HEK293 (cell line): ENCODE measurements around the gene ASIC3.
A peak's percentile ranks its signal among the peaks of the same experiment; 100 is the strongest.

ENCODE experiments used
- CTCF ChIA-PET: fragments of 350-600 bp; formaldehyde crosslinking; extraction: SDS; loops from one replicate; lab custom pipeline; 2021; ENCODE audit warnings: antibody characterized with exemption; lab: Yijun Ruan, JAX
- POLR2A ChIA-PET: fragments of 300-600 bp; formaldehyde crosslinking; extraction: SDS; loops from one replicate; lab custom pipeline; 2020; ENCODE audit warnings: antibody characterized with exemption, inconsistent platforms; lab: Yijun Ruan, JAX
- H3K27ac ChIP-seq: fragments of 200-500 bp; sonication (Bioruptor generic); 2 replicates; pipeline ENCODE4 v1.5.1; 2014; ENCODE audit warnings: low read depth, low read length, control low read depth, inconsistent platforms; ENCODE audit errors: extremely low read depth
- H3K36me3 ChIP-seq, 2 experiments: fragments of 200-500 bp in 1 of 2; sonication (Bioruptor generic) in 1 of 2; 1 replicate in 1 of 2; 2 replicates in 1 of 2; pipeline ENCODE4 v1.5.1; 2014 to 2017; ENCODE audit warnings: inconsistent platforms in 2 of 2, low read length in 2 of 2; ENCODE audit not compliant: control insufficient read depth in 2 of 2, insufficient read depth in 1 of 2
- H3K4me1 ChIP-seq: fragments of 200-500 bp; sonication (Bioruptor generic); 2 replicates; pipeline ENCODE4 v1.5.1; 2014; ENCODE audit warnings: mild to moderate bottlenecking, low read length, inconsistent platforms; ENCODE audit not compliant: control insufficient read depth, insufficient read depth
- H3K4me3 ChIP-seq: 2 replicates; pipeline ENCODE4 v1.5.1; 2011; ENCODE audit warnings: low read depth, mild to moderate bottlenecking, control low read depth, low read length, moderate library complexity
- H3K9me3 ChIP-seq: fragments of 200-500 bp; sonication (Bioruptor generic); 2 replicates; pipeline ENCODE4 v1.5.1; 2014; ENCODE audit warnings: low read depth, low read length, inconsistent platforms; ENCODE audit not compliant: control insufficient read depth, insufficient read depth
- SCRT2 ChIP-seq: fragments of 450-650 bp; formaldehyde crosslinking; IDR thresholded peaks from 2 replicates; pipeline ENCODE4 v1.5.1; 2016; ENCODE audit warnings: missing biosample characterization, missing genetic modification characterization
- ZBTB6 ChIP-seq: fragments of 450-650 bp; formaldehyde crosslinking; IDR thresholded peaks from 2 replicates; pipeline ENCODE4 v1.5.1; 2017; ENCODE audit warnings: missing biosample characterization, missing genetic modification characterization
- ZFHX2 ChIP-seq: fragments of 450-650 bp; formaldehyde crosslinking; conservative IDR thresholded peaks from 2 replicates; pipeline ENCODE4 v1.5.1; 2016; ENCODE audit warnings: missing biosample characterization, missing genetic modification characterization
- ZFP3 ChIP-seq: fragments of 450-650 bp; formaldehyde crosslinking; IDR thresholded peaks from 2 replicates; pipeline ENCODE4 v1.5.1; 2016; ENCODE audit warnings: low read depth, missing biosample characterization, missing genetic modification characterization
- ZIC2 ChIP-seq: fragments of 450-650 bp; formaldehyde crosslinking; IDR thresholded peaks from 2 replicates; pipeline ENCODE4 v1.5.1; 2016; ENCODE audit warnings: missing biosample characterization, missing genetic modification characterization
- ZNF274 ChIP-seq, 2 experiments: fragments of 200-500 bp in 1 of 2; fragments of 450-650 bp in 1 of 2; sonication (Bioruptor generic) in 1 of 2; formaldehyde crosslinking in 1 of 2; IDR thresholded peaks; 2 replicates each; pipeline versions ENCODE4 v1.5.1 to v1.6.1; 2014 to 2016; ENCODE audit warnings: borderline replicate concordance in 1 of 2, inconsistent platforms in 1 of 2, low read length in 1 of 2, missing biosample characterization in 1 of 2, missing genetic modification characterization in 1 of 2
- ZNF561 ChIP-seq: fragments of 450-650 bp; IDR thresholded peaks from 2 replicates; pipeline ENCODE4 v1.5.1; 2018; ENCODE audit warnings: missing biosample characterization, missing genetic modification characterization, borderline replicate concordance
- ZNF596 ChIP-seq: fragments of 450-650 bp; IDR thresholded peaks from 2 replicates; pipeline ENCODE4 v1.5.0; 2018; ENCODE audit warnings: missing biosample characterization, mild to moderate bottlenecking, missing genetic modification characterization, moderate library complexity
- ZNF677 ChIP-seq: fragments of 450-650 bp; IDR thresholded peaks from 2 replicates; pipeline ENCODE4 v1.5.0; 2018; ENCODE audit warnings: missing biosample characterization, mild to moderate bottlenecking, missing genetic modification characterization, moderate library complexity

ASIC3 gene

GRCh38 chr7:151100921-151101320 lies 52.6 kb downstream of the ASIC3 start:
- CTCF ChIA-PET = interaction anchor here (0.6 to 4.0 kb wide), 3 partner anchors 10 to 131 kb away, joined by 3 to 23 read pairs (median 3); no protein-coding TSS in a partner anchor
- H3K4me1 ChIP-seq = no peaks in the 10 kb centered on the region

GRCh38 chr7:151101621-151102396 lies 53.5 kb downstream of the ASIC3 start:
- no peak overlapping the region for H3K4me3 ChIP-seq
- no peak overlapping the region for H3K27ac ChIP-seq
- TF ChIP-seq ZBTB6 = no peak
- no peak for TF ChIP-seq ZNF561 (tag by site-specific recombination)
- TF ChIP-seq ZFHX2 (tag by site-specific recombination) = 0 out of 2 replicates have a peak, but pooled peaks have one; percentile 28
- TF ChIP-seq SCRT2 (tag by site-specific recombination) = no peak
- TF ChIP-seq ZNF677 = no peak
- TF ChIP-seq, all 188 proteins: peak for 1
- Histone ChIP-seq H3K36me3 (peaks cover 0 to 32% of the 10 kb centered on the region in 2 experiments; a peak in 2 of 3 replicates), H3K9me3 (no peaks in the 10 kb centered on the region), H3K4me1 (no peaks in the 10 kb centered on the region)
- ChIA-PET POLR2A (no interaction called here), CTCF (interaction anchor here (0.7 to 4.0 kb wide), 2 partner anchors 9 to 206 kb away, joined by 3 to 23 read pairs; no protein-coding TSS in a partner anchor)

More at GRCh38 chr7:151100921-151101320, 52.6 kb downstream of the ASIC3 start:
- no peak overlapping the region for H3K27ac ChIP-seq
- H3K36me3 ChIP-seq = peaks cover 0 to 33% of the 10 kb centered on the region in 2 experiments; a peak in 2 of 3 replicates
- no peaks in the 10 kb centered on the region for H3K9me3 ChIP-seq
- TF ChIP-seq ZNF274 (IDR thresholded peaks at IDR 0.05; ENCODE audit: low read length) (no peak), ZNF274 (tag by site-specific recombination; IDR thresholded peaks at IDR 0.05; ENCODE audit: borderline replicate concordance) (no peak), ZFP3 (tag by site-specific recombination) (no peak), ZIC2 (tag by site-specific recombination) (peak; percentile 50; the same call in 1 of the 2 replicates), ZNF596 (no peak)
- POLR2A ChIA-PET = no interaction called here
- H3K4me3 ChIP-seq = no peak overlapping the region
